Measurements from ENCODE around the gene CCDC149.

The CCDC149 gene

GRCh38 chr4:24799196-24799543 lies 113.7 kb downstream of the CCDC149 start:
- DNase-seq = no peak

GRCh38 chr4:24798036-24798610 lies 114.7 kb downstream of the CCDC149 start:
- DNase-seq = no peak

- no peak for DNase-seq
Measured at GRCh38 chr4:24796620-24797019, 116.2 kb downstream of the CCDC149 start.

- no peak for DNase-seq
Measured at GRCh38 chr4:24795666-24796381, 117.0 kb downstream of the CCDC149 start.

GRCh38 chr4:24794916-24795665 lies 117.8 kb downstream of the CCDC149 start, which contains the start of gene SOD3:
TSS of gene SOD3 (plus strand) at chr4:24795573. CDS start at chr4:24799522, 3,949 bp downstream.
- peak; percentile 77 for DNase-seq

- DNase-seq = peak; percentile 71
Measured at GRCh38 chr4:24794480-24794879, 118.4 kb downstream of the CCDC149 start.

- no peak for DNase-seq
Measured at GRCh38 chr4:24794051-24794450, 118.8 kb downstream of the CCDC149 start.

GRCh38 chr4:24793219-24794005 lies 119.4 kb downstream of the CCDC149 start:
- DNase-seq = no peak

GRCh38 chr4:24792552-24792951 lies 120.3 kb downstream of the CCDC149 start:
- no peak for DNase-seq

GRCh38 chr4:24791043-24791442 lies 121.8 kb downstream of the CCDC149 start:
- DNase-seq = no peak

- DNase-seq = no peak
Measured at GRCh38 chr4:24783506-24783905, 129.3 kb downstream of the CCDC149 start.

- DNase-seq = no peak
Measured at GRCh38 chr4:24781999-24782745, 130.7 kb downstream of the CCDC149 start.

- DNase-seq = no peak
Measured at GRCh38 chr4:24780936-24781495, 131.8 kb downstream of the CCDC149 start.

GRCh38 chr4:24778464-24779225 lies 134.2 kb downstream of the CCDC149 start:
- DNase-seq = peak; percentile 98

- DNase-seq = no peak
Measured at GRCh38 chr4:24777536-24778463, 135.0 kb downstream of the CCDC149 start.

GRCh38 chr4:24775750-24776149 lies 137.1 kb downstream of the CCDC149 start:
- DNase-seq = peak; percentile 19

GRCh38 chr4:24775032-24775605 lies 137.7 kb downstream of the CCDC149 start:
- DNase-seq = peak; percentile 78

- no peak for DNase-seq
Measured at GRCh38 chr4:24774452-24774851, 138.4 kb downstream of the CCDC149 start.

GRCh38 chr4:24772952-24773351 lies 139.9 kb downstream of the CCDC149 start:
- DNase-seq = no peak

Measured in fibroblast of skin of right biceps (primary cell).